NCI-H2081 treated with DMSO at 0.1 percent for 48 hours (cell line): Measurements from ENCODE around the gene CYP2A7.
"Not testable (repeated sequence)": the region's sequence is repeated elsewhere in the genome, so short reads cannot be mapped to it uniquely, and the experiment has no call there.

Source experiments
- DNase-seq: peaks from one replicate; lab custom pipeline; 2025; lab: John Stamatoyannopoulos, UW

Gene CYP2A7

DNA sequence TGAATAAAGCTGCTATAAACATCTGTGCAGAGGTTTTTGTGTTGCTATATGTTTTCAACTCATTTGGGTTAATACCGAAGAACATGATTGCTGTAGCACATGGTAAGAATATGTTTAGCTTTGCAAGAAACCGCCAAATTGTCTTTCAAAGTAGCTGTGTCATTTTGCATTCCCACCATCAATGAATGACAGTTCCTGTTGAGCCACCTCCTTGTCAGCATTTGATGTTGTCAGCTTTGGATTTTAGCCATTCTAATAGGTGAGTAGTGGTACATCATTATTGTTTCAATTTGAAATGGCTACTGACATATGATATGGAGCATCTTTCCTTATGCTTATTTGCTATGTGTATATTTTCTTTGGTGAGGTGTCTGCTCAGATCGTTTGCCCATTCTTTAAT is 40.0 kb downstream of the CYP2A7 start:
- not testable (repeated sequence) for DNase-seq

DNA sequence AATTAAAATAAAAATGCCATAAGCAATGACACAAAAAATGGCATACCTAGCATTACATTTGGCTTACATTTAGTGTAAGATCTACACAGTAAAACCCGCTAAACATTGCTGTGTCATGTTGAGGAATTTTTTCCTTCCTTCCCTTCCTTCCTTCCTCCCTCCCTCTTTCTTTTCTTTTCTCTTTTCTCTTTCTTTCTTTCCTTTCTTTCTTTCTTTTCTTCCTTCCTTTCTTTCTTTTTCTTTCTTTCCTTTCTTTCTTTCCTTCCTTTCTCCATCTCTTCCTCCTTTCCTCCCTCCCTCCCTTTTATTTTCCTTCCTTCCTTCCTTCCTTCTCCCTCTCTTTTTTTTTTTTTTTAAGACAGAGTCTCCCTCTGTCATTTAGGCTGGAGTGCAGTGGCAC is 43.6 kb downstream of the CYP2A7 start:
- not testable (repeated sequence) for DNase-seq

DNA sequence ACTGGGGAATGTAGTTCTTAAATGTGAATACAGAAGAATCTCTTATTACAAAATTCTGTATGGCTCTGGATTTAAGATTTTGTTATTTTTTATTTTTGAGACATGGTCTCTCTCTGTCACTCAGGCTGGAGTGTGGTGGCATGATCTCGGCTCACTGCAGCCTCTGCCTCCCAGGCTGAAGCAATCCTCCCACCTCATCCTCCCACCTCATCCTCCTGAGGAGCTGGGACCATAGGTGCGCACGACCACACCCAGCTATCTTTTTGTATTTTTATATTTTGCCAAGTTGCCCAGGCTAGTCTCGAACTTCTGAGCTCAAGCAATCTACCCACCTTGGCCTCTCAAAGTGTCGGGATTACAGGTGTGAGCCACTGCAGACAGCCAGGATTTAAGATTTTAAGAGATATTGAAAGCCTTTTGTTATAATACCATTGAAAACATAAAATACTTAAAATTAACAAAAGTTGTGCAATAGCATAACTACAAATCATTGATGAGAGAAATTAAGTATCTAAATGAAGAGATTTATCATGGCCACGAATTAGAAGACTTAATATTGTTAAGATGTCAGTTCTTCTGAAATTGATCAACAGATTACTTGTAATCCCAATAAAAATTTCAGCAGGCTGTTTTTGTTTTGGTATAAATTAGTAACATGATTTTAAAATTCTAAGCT is 45.1 kb downstream of the CYP2A7 start:
- DNase-seq = no peak

DNA sequence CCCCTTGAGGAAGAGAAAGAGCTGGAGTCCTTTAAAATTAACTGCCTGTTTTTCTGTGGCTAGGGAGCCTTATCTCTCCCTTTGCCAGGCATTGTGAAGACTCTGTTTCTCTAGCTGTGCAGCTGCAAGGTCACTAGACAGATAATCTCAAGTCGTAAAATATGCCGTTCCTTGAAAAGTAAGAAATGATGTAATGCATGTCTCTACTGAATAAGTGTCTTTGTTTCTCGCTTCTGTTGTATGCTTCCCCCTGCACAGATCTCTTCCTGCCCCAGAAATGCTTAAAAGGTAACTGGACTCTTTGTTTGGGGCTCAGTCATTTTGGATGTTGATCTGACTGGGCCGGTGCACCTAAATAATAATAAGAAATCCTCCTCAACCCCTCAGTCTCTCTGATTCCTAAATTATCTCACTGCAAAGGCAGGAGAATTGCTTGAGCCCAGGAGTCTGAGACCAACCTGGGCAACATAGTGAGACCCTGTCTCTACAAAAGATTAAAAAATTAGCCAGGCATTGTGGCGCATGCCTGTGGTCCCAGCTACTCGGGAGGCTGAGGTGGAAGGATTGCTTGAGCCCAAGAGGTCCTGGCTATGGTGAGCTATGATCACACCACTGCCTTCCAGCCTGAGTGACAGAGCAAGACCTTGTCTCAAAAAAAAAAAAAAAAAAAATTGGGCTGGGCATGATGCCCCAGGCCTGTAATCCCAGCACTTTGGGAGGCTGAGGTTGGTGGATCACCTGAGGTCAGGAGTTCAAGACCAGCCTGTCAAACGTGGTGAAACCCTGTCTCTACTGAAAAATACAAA is 48.1 kb downstream of the CYP2A7 start:
- DNase-seq = not testable (repeated sequence)

DNA sequence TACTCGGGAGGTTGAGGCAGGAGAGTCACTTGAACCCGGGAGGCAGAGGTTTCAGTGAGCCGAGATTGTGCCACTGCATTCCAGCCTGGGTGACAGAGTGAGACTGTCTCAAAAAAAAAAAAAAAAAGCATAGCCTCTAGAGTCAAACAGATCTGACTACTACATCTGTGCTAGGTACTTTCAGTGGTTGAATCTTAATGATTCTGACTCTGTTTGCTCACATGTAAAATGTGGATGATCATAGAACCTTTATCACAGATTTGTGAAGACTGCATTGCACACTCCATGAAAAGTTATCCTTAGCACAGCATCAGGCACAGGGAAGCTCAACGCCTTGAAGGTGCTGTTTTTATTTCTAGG is 49.6 kb downstream of the CYP2A7 start:
- not testable (repeated sequence) for DNase-seq

DNA sequence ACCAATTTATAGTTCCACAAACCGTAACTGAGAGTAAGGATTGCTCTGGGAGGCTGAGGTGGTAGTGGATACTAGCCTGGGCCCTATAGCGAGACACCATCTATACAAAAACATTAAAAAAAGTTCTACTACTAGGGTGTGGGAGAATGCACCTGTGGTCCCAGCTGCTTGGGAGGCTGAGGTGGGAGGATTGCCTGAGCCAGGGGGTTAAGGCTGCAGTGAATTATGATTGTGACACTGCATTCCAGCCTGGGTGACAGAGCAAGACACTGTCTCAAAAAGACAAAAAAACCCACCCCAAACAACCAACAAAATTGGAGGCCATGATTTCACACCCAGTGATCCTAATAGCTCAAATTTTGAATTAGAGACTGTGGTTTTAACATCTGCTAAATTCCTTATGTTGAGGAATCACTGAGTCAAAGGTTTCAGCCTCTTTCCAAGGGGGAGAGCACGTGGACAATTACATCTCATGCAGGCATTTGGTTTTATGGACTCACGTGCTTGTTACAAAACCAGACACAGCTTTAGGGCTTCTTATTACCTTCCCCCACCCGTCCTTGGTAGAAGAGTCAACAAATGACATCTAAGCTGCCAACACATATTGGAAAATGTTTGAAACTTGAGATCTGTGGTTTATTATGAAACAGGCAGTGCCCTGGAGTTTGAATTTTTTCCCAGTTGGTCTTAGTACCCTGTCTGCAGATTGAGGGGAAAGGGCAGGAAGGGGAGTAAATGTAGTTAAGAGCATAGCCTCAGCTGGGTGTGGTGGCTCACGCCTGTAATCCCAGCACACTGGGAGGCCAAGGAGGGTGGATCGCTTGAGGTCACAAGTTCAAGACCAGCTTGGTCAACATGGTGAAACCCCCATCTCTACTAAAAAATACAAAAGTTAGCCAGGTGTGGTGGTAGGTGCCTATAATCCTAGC is 50.3 kb downstream of the CYP2A7 start:
- no peak for DNase-seq

DNA sequence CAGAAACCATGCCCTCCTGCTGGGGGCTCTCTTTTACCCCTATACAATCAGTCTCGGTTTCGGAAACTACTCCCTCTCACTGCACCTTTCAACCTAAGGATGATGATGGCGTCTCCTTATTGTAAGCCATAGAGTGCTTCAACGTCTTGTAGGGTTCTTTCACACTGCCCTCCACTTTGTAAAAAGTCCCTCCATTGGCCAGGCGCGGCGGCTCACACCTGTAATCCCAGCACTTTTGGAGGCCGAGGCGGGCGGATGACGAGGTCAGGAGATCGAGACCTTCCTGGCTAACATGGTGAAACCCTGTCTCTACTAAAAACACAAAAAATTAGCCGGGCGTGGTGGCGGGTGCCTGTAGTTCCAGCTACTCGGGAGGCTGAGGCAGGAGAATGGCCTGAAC is 51.3 kb downstream of the CYP2A7 start:
- not testable (repeated sequence) for DNase-seq

DNA sequence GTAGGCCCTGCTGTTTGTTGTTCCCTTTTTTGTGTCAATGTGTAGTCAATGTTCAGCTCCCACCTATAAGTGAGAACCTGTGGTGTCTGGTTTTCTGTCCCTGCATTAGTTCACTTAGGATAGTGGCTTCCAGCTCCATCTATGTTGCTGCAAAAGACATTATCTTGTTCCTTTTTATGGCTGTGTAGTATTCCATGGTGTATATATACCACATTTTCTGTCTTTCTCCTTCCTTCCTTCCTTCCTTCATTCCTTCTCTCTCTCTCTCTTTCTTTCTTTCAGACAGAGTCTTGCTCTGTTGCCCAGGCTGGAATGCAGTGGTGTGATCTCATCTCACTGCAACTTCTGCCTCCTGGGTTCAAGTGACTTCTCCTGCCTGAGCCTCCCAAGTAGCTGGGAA is 52.8 kb downstream of the CYP2A7 start:
- no peak for DNase-seq

DNA sequence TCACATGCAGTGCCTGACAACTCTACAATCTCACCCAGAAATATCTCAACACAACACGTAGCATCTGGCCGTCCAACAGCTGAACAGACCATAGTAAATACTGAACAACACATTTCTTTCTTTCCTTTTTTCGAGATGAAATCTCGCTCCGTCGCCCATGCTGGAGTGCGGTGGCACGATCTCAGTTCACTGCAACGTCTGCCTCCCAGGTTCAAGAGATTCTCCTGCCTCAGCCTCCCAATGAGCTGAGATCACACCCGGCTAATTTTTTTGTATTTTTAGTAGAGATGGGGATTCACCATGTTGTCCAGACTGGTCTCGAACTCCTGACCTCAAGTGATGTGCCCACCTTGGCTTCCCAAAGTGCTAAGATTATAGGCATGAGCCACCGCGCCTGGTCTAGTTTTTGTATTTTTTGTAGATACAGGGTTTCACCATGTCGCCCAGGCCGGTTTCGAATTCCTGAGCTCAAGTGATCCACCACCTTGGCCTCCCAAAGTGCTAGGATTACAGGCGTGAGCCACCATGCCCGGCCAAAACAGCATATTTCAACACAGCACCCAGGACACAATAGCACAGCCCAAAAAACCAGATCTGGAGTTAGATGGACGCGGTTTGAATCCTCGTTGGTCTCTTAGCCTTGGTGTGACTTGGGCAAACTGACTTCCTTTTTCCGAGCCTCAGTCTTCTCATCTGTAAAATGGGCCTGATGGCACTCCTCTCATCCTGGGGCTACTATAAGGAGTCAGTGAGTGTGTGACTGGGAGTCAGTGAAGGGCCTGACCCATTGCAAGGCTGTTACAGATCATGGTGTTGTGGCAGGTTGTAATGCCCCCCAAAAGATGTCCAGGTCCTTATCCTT is 54.4 kb downstream of the CYP2A7 start:
- no peak for DNase-seq

DNA sequence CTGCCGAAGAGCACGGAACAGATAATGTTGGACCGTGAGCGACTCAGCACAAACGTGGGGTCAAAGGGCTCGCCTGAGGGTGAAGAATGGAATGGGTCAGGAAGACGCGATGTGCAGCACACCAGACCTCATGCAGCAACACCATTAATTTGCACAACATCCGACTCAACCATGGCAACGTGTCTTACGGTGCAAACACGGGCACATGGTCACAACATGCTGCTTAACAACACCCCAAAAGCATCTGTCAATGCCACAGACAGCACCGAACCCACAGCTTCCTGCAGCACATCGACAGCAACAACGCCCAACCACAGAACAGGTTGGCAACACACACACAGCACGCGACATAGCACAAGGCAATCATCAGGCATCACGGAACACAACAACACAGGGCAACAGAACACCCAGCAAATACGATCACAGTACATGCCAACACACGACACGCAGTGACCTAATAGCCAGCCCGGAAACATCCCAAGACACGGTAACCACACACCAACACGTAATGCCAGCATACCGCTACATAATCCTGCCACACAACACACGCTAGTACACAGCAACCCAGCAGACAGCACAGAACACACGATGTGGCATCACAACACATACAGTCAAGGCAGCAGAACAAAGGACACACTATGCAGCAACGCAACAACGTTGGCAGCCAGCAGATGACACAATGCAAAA is 55.2 kb downstream of the CYP2A7 start:
- DNase-seq = not testable (repeated sequence)

DNA sequence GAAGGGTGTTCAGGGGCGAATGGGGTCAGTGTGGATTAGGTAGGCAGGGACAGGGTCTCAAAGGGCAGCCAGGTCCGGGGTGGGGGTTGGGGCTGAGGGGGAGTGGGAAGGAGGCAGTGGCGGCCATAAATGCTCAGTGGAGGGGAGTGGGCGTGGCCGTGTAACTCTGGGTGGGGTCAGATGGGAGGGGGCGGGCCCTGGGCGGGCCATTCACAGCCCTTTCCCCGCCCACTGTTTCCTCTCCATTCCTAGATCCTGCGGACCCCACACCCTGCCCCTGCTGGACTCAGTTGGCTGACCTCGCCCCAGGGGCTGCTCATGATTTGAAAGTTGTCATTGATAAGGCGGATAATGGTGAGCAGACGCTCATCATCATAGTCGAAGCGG is 55.7 kb downstream of the CYP2A7 start:
- DNase-seq = not testable (repeated sequence)

DNA sequence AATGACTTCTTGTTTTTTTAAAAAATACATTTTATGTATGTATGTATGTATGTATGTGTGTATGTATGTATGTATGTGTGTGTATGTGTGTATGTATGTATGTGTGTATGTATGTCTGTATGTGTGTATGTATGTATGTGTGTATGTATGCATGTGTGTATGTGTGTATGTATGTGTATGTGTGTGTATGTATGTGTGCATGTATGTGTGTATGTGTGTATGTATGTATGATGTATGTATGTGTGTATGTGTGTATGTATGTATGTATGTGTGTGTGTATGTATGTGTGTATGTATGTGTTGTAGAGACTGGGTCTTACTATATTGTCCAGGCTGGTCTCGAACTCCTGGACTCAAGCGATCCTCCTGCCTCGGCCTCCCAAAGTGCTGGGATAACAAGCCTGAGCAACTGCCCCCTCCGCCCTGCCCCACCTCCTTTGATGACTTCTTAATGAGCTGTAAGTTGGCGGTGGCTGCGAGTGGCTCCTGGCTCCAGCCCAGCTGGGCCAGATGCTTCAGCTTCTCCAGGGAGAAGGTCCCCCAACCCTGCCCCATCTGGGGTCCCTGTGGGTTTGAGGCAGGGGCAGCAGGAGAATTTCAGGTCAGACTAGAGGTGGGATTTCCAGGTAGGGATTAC is 56.5 kb downstream of the CYP2A7 start:
- not testable (repeated sequence) for DNase-seq
